GM19240 (cell line): Measurements from ENCODE around the gene RAB40A.
"Not testable (repeated sequence)": the region's sequence is repeated elsewhere in the genome, so short reads cannot be mapped to it uniquely, and the experiment has no call there.

Experiments used
- DNase-seq: peaks from one replicate; pipeline ENCODE4 v3.0.0; 2011; ENCODE audit warnings: low spot score; ENCODE audit not compliant: insufficient read length

The RAB40A gene

GRCh38 chrX:103464072-103464773, 55.1 kb downstream of the RAB40A start:
- no peak for DNase-seq

- DNase-seq, result no peak
Observed at GRCh38 chrX:103461156-103461555, 58.1 kb downstream of the RAB40A start.

GRCh38 chrX:103460001-103460755, 59.1 kb downstream of the RAB40A start:
- not testable (repeated sequence) for DNase-seq

- no peak for DNase-seq
Observed at GRCh38 chrX:103453655-103454054, 65.6 kb downstream of the RAB40A start.
